Nephron (organoid): ENCODE results near the gene CEP128.

Source experiments
- H3K27ac Mint-ChIP-seq, 3 experiments: 2 replicates each; pipeline ENCODE4 v1.8.0; 2020; ENCODE audit warnings: mixed read lengths in 3 of 3, mild to moderate bottlenecking in 2 of 3, moderate library complexity in 1 of 3
- H3K27me3 Mint-ChIP-seq: 2 replicates; pipeline ENCODE4 v1.8.0; 2021; ENCODE audit warnings: low read depth, mild to moderate bottlenecking, moderate library complexity, mixed read lengths
- H3K36me3 Mint-ChIP-seq: 2 replicates; pipeline ENCODE4 v1.8.0; 2020; ENCODE audit warnings: low read depth, mixed read lengths
- H3K4me1 Mint-ChIP-seq: 2 replicates; pipeline ENCODE4 v1.8.0; 2020; ENCODE audit warnings: mixed read lengths
- H3K4me3 Mint-ChIP-seq, 3 experiments: 2 replicates each; pipeline ENCODE4 v1.8.0; 2020; ENCODE audit warnings: mild to moderate bottlenecking in 3 of 3, mixed read lengths in 3 of 3, moderate library complexity in 2 of 3
- H3K9me3 Mint-ChIP-seq: 2 replicates; pipeline ENCODE4 v1.8.0; 2020; ENCODE audit warnings: mixed read lengths
- CTCF ChIP-seq, 3 experiments: fragments of 200-600 bp; sonication (generic); IDR thresholded peaks; one replicate each; pipeline ENCODE4 v1.5.0; 2021; ENCODE audit warnings: antibody characterized with exemption in 3 of 3; ENCODE audit not compliant: unreplicated experiment in 3 of 3

Gene CEP128

GRCh38 chr14:80576401-80576800 is 365.1 kb downstream of the CEP128 start:
- H3K27me3 Mint-ChIP-seq, result no peaks in the 10 kb centered on the region
- no peaks in the 10 kb centered on the region for H3K4me1 Mint-ChIP-seq

GRCh38 chr14:80575763-80576162 is 365.8 kb downstream of the CEP128 start:
- Mint-ChIP-seq H3K27me3 (no peaks in the 10 kb centered on the region), H3K9me3 (no peaks in the 10 kb centered on the region), H3K27ac (no peak overlapping the region), H3K36me3 (no peaks in the 10 kb centered on the region), H3K4me3 (no peak overlapping the region), H3K4me1 (no peaks in the 10 kb centered on the region)
- no peak for TF ChIP-seq CTCF (IDR thresholded peaks at IDR 0.05; ENCODE audit: unreplicated experiment in 3 of 3)

More at GRCh38 chr14:80576401-80576800, 365.1 kb downstream of the CEP128 start:
- H3K36me3 Mint-ChIP-seq, result no peaks in the 10 kb centered on the region
- no peak for TF ChIP-seq CTCF (IDR thresholded peaks at IDR 0.05; ENCODE audit: unreplicated experiment in 3 of 3)
- no peaks in the 10 kb centered on the region for H3K9me3 Mint-ChIP-seq
- H3K4me3 Mint-ChIP-seq, result no peak overlapping the region
- H3K27ac Mint-ChIP-seq, result no peak overlapping the region

- Mint-ChIP-seq H3K4me3 (no peak overlapping the region), H3K4me1 (no peaks in the 10 kb centered on the region), H3K27me3 (no peaks in the 10 kb centered on the region), H3K27ac (no peak overlapping the region), H3K9me3 (no peaks in the 10 kb centered on the region), H3K36me3 (no peaks in the 10 kb centered on the region)
- TF ChIP-seq CTCF (IDR thresholded peaks at IDR 0.05; ENCODE audit: unreplicated experiment in 3 of 3), result no peak
These were observed 368.9 kb downstream of the CEP128 start for GRCh38 chr14:80572666-80573065.

- no peak overlapping the region for H3K27ac Mint-ChIP-seq
- no peak overlapping the region for H3K4me3 Mint-ChIP-seq
- H3K4me1 Mint-ChIP-seq, result no peaks in the 10 kb centered on the region
- TF ChIP-seq CTCF (IDR thresholded peaks at IDR 0.05; ENCODE audit: unreplicated experiment in 3 of 3), result no peak
- H3K27me3 Mint-ChIP-seq, result no peaks in the 10 kb centered on the region
- H3K9me3 Mint-ChIP-seq, result no peaks in the 10 kb centered on the region
- no peaks in the 10 kb centered on the region for H3K36me3 Mint-ChIP-seq
These were observed 370.6 kb downstream of the CEP128 start for GRCh38 chr14:80570930-80571298.

GRCh38 chr14:80567905-80568536 is 373.5 kb downstream of the CEP128 start:
- Mint-ChIP-seq H3K4me3 (no peak overlapping the region), H3K36me3 (no peaks in the 10 kb centered on the region), H3K4me1 (no peaks in the 10 kb centered on the region), H3K27me3 (no peaks in the 10 kb centered on the region), H3K27ac (no peak overlapping the region), H3K9me3 (no peaks in the 10 kb centered on the region)
- no peak for TF ChIP-seq CTCF (IDR thresholded peaks at IDR 0.05; ENCODE audit: unreplicated experiment in 3 of 3)

GRCh38 chr14:80565001-80565400 is 376.5 kb downstream of the CEP128 start:
- Mint-ChIP-seq H3K36me3 (no peaks in the 10 kb centered on the region), H3K4me3 (no peak overlapping the region), H3K9me3 (no peaks in the 10 kb centered on the region), H3K27me3 (no peaks in the 10 kb centered on the region), H3K4me1 (no peaks in the 10 kb centered on the region), H3K27ac (no peak overlapping the region)
- TF ChIP-seq CTCF (IDR thresholded peaks at IDR 0.05; ENCODE audit: unreplicated experiment in 3 of 3), result no peak
